GM18861 (cell line): ENCODE results near the gene DLG2.

ENCODE experiments used
- ATAC-seq: cut with Tn5 transposase; IDR thresholded peaks from one replicate; pipeline ENCODE4 v1.9.1; 2021; ENCODE audit not compliant: unreplicated experiment

Gene DLG2

DNA sequence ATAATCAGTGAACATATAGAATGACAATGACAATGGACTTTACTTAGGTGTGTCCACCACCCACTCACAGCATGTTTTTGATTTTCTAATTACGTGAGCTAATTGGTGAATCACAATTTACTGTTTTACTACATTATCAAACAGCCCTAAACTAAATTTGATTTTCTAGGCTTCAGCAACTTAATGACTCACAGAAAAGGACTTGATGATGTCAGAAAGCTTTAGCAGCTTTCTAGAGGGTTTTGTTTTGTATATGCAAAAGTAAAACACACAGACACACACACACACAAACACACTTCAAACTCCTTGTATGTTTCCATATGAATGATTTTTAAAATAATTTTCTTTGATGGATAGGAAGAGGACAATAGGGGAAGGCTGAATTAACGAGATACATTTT lies 1462.4 kb downstream of the DLG2 start:
- ATAC-seq = no peak

GRCh38 chr11:84163116-84163515 lies 1464.0 kb downstream of the DLG2 start:
- no peak for ATAC-seq

DNA sequence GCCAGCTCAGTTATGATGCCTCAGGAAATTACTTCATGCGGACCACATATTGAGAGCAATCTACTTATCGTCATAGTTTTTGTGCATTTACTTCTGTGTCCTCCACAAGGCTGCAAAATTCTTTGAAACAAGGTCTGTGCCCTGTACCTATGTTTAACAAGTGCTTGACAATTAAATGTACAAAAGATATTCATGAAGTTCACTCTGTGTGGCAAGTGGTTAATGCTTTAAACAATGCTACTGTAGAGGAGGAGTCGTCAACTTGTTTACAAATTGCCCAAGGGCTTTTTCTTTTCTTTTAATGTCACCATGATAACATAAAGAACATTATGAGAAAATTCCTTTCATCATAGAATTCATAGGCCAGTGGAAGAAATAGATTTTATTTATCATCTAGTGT lies 1469.5 kb downstream of the DLG2 start:
- ATAC-seq = no peak

- ATAC-seq = no peak
These were observed 1480.3 kb downstream of the DLG2 start for GRCh38 chr11:84146826-84147225.

- no peak for ATAC-seq
These were observed 1481.4 kb downstream of the DLG2 start for GRCh38 chr11:84145616-84146185.

GRCh38 chr11:84144531-84144930 lies 1482.6 kb downstream of the DLG2 start:
- ATAC-seq = no peak

GRCh38 chr11:84142411-84142810 lies 1484.7 kb downstream of the DLG2 start:
- ATAC-seq = no peak

DNA sequence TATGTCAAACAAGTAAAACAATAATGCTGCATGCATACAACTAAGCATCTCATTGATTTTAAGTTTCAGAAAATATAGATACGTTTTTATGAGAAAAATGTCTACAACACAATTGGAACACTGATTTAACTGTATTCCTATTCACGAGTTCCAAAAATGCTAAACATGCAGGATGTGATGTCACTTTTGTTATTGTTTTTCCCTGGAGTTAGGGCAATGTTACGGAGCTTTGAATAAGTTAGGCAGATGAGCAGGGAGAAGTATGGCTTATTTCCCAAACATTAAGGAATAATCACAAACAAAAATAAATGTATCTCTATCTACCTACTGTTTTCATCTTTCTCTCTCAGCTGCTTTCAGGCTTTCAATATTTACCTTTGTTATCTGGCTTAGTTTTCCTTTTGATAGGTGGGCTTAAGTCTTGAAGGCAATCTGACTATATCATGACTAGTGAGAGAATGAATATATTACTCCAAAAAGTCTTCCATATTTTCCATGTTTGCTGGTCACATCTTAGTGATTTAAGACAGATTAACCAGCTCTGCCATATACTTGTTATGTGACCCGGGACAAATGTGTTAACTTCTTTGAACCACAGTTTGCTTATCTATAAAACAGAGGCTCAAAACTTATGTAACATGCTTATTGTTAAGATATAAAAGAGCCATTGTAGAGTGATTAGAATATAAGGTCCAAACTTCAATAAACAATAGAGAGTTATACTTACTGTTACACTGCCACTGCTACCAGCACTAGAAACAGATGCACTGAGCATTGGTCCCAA lies 1486.6 kb downstream of the DLG2 start:
- no peak for ATAC-seq

- no peak for ATAC-seq
These were observed 1489.2 kb downstream of the DLG2 start for GRCh38 chr11:84137960-84138359.

DNA sequence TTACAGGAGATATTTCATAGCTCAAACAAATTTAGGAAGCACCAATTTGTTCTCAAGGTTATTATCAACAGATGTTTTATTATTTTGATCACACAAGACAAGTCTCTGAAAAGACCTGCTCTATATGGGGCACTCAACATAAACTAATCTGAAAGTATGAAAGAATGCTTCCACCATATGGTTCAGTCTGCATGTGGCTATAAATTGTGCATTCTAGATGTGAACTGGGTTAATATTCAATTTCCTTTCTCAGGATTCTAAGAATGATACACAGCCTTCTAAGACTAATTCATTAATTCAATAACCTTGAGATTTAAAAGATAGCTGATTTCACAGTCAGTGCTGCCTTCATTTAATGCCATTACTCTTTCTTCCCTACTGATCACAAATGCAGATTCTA lies 1489.6 kb downstream of the DLG2 start:
- ATAC-seq = no peak

DNA sequence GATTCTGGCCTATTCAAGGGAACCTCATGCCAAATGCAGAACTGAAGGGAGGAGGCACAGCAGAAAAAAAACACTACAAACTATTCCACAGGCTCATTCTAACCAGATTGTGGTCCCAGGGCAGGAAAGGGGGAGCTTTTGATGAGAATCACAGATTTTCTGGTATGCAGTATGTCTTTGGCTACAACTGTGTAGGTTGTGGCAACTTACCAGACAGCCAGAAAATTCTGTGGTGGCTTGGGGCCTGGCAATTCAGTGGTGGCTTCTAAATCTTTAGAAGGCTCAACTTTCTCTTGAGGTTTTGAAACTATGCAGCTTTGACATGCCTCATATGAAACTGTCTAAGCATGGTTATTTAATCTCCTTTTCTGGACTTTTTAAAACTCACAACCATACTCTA lies 1490.2 kb downstream of the DLG2 start:
- ATAC-seq = no peak

- no peak for ATAC-seq
These were observed 1496.3 kb downstream of the DLG2 start for GRCh38 chr11:84130646-84131427.

DNA sequence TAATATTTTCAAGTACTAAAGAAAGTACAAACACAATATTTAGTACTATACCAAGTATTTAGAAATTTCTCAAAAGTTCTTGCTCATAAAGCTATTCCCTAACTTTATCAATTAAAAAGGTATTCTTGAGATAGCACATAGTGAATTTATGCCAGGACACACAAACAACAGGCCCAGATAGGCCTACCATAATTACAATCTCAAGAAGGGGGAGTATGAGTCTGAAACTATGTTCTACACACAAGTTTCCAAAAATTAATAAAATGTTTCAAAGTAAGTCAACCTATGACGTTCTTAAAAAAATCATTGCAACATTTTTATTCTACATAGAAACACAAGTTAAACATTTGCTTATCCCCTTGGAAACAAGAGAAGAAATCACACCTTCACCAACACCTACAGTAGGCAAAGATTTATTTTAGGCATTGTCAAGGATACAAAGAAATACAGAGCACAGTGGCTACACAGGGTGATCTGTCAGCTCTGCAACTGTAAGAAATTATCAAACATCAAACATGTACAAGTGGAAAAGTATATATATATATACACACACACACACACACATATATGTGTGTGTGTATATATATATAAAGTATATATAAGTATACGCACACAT lies 1497.1 kb downstream of the DLG2 start:
- no peak for ATAC-seq

DNA sequence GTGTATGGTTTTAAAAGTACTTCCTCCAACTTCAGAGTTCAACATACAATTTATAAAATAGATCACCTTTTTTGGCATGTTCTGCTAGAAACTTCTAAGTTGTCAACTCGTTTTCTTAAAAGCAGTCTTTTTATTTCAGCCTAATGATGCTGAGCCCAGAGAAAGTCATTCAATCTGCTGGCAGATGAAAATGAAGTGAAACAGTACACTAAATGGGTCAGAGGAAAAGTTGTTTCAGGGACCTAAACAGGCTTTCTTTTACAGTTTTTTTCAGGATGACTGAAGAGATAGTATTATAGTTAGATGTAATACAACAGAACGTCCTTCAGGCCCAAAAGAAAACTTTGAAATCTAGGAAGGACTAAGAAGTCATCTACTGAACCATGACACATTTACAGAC lies 1498.3 kb downstream of the DLG2 start:
- ATAC-seq = no peak

GRCh38 chr11:84117394-84117793 lies 1509.8 kb downstream of the DLG2 start:
- ATAC-seq = no peak

DNA sequence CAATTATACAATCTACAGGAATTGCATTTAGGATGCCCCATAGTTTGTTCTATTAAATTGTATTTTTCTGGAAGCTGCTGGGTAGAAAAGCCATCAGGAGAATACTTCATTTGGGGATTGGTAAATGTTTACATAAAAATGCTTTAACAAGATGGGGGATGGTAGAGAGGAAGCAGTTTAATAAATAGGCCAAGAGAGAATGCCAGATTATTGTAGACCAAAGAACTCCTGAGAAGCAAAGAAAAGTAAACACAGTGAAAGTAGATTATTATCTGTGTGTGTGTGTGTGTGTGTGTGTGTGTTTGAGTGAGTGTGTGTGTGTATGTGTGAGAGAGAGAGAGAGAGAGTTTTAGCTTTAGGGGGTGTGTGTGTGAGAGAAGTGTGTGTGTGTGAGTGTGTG lies 1520.6 kb downstream of the DLG2 start:
- ATAC-seq = no peak

- no peak for ATAC-seq
These were observed 1522.0 kb downstream of the DLG2 start for GRCh38 chr11:84105148-84105547.

- ATAC-seq = no peak
These were observed 1524.0 kb downstream of the DLG2 start for GRCh38 chr11:84103096-84103495.

- no peak for ATAC-seq
These were observed 1530.0 kb downstream of the DLG2 start for GRCh38 chr11:84097186-84097585.

GRCh38 chr11:84091212-84091986 lies 1535.7 kb downstream of the DLG2 start:
- ATAC-seq = no peak
